ENCODE measurements around the gene NDUFB7.
"Not testable (repeated sequence)": the region's sequence is repeated elsewhere in the genome, so short reads cannot be mapped to it uniquely, and the experiment has no call there.

NDUFB7 gene

DNA sequence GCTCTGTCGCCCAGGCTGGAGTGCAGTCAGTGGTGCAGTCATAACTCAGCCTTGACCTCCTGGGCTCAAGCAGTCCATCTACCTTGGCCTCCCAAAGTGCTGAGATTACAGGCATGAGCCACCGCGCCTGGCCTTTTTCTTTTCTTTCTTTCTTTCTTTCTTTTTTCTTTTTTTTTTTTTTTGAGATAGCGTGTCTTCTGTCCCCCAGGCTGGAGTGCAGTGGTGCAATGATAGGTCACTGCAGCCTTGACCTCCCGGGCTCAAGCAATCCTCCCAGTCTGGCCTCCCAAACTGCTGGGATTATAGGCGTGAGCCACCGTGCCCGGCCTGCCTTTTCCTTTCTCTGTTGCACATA is 19.9 kb downstream of the NDUFB7 start:
- not testable (repeated sequence) for DNase-seq

DNA sequence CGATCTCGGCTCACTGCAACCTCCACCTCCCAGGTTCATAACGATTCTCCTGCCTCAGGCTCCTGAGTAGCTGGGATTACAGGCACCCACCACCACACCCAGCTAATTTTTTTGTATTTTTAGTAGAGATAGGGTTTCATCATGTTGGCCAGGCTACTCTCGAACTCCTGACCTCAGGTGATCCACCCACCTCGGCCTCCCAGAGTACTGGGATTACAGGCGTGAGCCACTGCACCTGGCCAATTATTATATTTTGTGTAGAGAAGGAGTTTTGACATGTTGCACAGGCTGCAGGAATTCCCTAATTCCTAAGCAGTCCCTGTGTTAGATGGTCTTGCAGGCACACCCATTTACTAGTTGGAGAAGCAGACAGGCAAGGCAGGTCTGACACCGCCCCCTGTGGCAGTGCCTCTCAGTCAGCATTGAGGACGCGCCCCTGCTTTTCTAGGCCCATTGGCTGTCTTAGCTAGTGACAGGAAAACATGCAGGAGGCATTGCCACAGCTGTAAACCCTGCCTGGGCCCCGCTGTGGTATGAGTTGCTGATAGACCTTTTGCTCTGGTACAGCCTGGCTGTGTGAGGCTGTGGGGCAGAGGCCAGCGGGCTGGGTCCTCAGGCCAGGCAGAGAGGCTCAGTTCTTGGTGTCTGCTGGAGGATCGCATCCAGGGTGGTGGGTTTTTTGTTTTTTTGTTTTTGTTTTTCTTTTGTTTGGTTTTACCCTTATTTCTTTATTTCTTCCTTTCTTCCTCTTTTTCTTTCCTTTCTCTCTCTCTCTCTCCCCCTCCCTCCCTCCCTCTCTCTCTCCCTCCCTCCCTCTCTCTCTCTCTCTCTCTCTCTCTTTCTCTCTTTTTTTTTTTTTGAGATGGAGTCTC is 20.5 kb downstream of the NDUFB7 start:
- peak; percentile 72 for DNase-seq

DNA sequence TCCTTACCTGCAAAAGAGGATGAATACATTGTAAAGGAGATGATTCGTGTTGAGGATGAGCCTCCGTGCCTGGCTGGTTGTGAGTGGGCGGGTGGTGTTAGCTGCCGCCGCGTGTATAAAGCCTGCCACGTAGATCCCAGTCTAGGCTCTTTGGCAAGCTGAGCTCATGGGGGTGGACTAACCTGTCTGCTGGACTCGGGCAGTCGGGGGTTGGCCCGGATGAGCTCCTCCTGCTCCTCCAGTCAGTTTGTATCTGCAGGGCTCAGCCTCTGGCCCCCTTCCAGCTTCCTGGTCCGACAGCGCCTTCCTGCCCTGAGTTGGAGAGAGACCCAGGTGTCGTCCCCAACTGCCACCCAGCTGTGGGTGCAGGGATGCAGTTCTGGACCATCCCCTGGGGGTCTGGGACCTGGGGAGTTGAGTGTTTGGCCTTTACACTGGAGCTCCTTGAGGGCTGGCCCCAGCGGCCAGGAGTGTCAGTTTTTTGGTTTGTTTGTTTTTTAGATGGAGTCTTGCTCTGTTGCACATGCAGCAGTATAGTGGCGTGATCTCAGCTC is 21.6 kb downstream of the NDUFB7 start:
- no peak for DNase-seq

DNA sequence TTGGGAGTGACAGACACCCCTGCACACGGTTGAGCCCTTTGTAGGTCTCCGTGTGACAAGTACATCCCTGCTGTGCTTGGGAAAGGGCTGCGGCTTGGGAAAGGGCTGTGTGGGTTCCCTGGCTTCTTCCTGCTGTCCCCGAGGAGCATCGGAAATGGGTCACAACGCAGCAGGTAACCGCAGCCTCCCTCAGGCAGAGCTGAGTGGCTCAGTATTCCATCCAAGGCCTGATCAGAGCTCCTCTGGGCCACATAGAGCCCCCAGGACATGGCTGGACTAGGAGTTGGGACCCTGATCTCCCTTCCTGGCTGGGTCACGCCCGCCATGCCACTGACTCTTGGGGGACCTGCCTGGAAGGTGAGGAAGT is 26.2 kb downstream of the NDUFB7 start:
- DNase-seq, result no peak

DNA sequence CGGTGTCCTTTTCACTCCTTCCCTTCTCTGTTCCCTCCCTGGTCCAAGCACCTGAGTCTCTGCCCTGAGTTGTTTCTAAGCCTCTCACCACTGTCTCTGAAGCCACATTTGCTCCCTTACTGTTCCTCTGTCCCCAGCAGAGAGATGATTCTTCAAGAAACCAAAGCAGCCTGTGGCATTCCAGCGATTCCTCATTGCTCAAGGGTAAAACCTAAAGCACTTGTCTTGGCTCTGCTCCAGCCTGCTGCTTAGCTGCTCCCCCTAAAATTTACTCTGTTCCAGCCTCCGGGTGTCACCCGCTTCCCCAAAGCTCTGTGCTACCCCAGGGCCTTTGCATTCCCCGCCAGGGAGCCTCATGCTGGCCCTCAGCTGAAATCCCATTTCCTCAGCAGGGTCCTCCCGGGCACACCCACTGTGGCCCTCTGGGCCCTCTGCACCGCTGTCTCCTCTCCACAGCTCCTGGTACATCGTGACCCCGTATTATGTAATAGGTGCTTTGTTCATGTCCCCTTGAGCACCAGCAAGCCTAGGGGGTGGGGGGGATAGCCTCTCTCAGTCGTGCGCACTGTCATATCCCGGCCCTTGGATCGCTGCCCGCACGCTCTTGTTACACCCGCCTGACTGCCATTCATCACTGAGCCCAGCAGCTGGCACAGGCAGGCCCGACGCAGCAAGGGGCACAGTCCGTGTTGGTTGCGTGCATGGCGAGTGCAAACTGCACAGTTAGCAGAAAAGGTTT is 26.7 kb downstream of the NDUFB7 start:
- DNase-seq, result peak; percentile 74

DNA sequence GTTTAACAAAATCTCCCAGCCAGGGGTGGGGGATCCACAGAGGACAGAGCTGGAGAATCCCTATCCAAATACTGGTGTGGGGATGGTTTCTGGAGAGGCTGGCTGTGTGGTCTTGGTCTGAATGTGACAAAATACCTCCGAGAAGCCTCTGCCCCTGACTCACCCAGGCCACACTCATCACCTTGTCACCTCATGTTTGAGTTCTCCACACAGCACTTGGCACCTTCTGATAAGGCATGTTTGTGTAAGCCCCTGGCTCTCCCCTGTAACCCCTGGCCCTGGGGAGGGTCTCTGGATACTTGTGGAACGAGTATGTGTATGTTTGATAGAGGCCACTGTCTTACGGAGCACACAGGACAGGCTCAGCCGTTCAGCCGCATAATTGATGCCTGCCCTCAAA is 27.8 kb downstream of the NDUFB7 start:
- DNase-seq, result no peak

DNA sequence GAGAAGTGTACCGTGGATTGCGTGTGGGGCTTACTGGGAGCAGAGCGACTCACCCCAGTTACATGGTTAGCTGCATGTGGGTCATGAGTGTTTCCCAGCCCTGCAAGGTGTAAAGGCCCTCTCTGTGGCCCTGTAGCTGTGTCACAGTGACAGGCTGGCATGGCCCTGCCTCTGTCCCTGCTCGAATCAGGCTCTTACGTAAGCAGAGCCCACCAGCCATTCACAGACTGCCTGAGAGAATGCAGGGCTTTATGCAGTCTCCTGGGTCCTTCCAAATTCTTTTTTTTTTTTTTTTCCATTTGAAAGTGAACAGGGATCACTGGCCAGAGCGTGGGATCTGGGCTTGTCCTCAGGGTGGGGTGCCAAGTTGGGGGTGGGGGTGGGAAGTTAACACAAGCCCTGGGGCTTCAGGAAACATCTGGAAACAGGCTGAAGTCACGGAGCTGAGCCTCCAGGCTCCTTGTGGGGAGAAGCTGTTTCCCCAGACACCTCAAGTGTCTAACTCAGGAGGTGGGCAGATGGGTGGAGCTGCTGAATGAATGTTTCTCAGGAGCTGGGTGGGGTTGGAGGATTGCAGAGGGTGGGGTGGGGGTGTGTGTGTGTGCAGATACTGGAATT is 29.0 kb downstream of the NDUFB7 start:
- DNase-seq, result peak; percentile 64

DNA sequence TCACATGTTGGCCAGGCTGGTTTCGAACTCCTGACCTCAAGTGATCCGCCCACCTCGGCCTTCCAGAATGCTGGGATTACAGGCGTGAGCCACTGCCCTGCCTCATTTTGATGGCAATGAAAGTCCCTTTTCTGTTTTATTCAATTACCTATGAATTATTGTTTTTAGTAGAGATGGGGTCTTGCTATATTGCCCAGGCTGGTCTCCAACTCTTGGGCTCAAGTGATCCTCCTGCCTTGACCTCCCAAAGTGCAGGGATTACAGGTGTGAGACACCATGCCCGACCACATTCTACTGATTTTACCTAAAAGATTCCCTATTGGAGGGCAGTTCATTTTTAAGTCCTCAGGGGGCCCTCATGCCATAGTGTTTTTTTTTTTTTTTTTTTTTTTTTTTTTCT is 29.9 kb downstream of the NDUFB7 start:
- not testable (repeated sequence) for DNase-seq

DNA sequence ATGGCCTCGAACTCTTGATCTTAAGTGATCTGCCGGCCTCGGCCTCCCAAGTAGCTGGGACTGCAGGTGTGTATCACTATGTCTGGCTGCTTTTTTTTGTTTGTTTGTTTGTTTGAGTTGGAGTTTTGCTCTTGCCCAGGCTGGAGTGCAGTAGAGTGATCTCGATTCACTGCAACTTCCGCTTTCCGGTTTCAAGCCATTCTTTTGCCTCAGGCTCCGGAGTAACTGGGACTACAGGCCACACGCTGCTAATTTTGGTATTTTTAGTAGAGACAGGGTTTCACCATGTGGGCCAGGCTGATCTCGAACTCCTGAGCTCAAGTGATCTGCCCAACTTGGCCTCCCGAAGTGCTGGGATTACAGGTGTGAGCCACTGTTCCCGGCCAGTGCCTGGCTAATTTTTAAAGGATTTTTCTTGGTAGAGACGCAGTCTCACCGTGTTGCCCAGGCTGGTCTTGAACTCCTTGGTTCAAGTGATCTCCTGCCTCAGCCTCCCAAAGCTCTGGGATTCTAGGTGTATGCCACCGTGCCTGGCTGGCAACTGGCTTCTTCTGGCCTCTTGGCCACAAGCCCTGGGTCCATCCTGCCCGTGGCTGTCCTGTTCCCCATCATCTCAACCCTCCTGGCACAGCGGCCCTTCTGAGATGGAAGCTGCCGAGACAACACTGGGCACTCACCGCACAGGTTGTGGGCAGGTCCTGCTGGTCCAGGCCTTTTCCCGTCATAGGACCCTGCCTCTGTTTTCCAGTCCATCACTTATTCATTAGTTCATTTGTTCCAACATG is 30.9 kb downstream of the NDUFB7 start:
- DNase-seq, result no peak

DNA sequence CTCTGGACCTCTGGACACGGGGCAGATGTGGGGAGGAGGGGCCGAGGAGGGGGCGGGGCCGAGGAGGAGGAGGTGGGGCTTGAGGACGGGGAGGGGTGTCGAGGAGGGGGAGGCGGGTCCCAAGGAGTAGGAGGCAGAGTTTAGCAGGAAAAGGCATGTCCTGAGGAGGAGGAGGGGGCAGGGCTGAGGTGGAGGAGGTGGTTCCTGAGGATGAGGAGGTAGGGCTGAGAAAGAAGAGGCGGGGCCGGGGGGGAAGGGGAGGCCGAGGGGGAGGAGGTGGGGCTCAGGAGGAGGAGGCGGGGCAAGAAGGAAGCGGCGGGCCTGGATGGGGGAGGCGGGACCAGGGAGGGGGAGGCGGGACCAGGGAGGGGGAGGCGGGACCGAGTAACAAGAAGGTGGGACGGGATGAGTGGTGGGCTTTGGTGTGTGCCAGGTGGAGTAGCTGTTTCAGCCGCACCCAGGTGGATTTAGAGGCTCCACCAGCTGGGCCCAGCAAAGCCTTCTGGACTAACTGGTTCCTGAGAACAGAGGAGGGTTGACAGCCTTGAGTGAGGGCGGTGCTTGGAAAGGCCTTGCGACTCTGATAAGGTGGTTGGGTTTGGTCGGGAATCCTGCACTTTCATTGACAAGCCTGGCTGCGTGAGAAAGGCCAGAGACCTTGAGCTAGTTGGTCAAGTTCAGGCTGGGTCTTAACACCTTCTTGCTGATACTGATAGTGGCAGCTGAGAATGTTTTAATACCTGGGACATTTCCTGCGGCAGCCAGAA is 34.8 kb downstream of the NDUFB7 start:
- DNase-seq, result peak; percentile 68

DNA sequence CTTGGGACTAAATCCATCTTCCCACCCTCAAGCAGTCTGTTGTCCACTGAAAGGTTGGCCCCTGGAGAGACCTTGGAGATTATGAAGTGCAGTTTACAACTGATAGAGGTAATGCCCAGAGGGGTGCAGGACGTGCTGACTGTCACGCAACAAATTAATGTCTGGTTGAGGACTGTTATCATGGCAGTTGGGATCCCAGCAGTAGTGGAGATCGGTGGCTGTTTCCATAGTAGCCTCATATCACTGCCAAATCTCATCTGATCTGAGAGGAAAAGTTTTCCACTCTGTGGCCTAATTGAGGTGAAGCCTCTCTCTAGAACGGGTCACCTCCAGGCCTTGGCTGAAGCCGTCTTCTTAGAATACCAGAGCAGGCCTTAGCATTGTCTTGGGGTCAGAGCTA is 38.4 kb downstream of the NDUFB7 start:
- no peak for DNase-seq

DNA sequence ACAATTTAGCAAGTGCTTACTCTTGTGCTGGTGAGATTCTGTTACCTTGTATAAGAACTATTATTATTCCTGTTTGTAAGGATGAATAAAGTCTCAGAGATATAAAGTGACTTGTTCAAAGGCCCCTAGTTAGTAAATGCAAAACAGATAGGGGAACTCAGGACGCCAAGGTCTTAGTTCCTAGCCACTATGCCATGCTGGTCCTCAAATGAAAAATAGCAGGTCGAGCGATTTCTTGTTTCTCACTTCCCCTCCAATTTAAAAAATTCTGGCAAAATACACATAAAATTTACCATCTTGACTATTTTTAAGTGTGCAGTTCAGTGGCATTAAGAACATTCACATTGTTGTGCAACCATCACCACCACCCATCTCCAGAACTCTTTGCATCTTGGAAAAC is 41.4 kb downstream of the NDUFB7 start:
- DNase-seq, result no peak

DNA sequence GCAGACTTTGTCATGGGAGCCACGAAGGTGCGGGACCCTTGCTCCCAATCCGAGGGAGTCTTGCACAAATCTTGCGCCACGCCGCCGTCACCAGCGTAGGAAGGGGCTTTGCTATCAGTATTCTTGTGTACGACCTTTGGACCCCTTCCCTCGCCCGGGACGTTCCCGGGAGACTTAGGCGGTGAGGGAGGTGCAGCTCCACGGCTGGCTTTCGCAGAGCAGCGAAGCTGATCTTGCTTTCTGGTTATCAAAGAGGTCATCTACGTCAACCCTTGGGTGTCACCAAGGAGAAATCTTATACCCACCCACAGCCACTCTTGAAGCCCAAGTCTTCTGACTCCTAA is 41.9 kb downstream of the NDUFB7 start:
- no peak for DNase-seq

DNA sequence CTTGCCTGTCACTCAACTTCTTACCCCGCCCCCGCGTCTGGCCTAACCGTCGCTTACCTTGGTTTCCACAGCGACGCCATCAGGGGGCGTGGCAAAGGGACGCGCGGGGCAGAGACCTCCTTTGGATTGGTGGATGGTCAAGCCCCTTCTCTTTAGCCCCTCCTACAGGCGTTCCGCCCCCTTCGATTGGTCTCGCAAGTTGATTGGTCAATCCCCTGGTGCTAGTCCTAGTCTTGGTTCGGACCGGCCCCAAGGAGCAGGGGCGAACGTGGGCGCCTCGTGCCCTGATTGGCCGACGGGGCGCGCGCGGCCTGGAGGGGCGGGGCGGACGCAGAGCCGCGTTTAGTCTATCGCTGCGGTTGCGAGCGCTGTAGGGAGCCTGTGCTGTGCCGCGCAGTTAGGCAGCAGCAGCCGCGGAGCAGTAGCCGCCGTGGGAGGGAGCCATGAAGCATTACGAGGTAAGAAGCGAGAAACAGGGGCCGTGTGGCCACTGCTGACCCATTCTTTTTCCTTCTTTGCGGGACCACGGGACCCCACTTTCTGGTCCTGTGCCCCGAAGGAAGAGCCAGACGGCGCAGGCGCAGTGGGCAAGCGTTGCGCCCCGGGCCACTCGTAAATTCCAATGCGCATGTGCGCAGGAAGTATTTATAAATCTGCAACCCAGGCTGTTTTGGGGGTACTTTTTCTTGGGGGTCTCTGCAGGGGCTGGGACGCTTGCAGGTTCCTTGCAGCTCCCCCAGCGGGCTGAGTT is 42.4 kb downstream of the NDUFB7 start, which contains the start of gene TECR:
Gene TECR, plus strand, starts transcription at position 341 of the 751 bp plus-strand sequence. Its CDS starts 103 bp downstream, at position 444.
- peak; percentile 100 for DNase-seq

DNA sequence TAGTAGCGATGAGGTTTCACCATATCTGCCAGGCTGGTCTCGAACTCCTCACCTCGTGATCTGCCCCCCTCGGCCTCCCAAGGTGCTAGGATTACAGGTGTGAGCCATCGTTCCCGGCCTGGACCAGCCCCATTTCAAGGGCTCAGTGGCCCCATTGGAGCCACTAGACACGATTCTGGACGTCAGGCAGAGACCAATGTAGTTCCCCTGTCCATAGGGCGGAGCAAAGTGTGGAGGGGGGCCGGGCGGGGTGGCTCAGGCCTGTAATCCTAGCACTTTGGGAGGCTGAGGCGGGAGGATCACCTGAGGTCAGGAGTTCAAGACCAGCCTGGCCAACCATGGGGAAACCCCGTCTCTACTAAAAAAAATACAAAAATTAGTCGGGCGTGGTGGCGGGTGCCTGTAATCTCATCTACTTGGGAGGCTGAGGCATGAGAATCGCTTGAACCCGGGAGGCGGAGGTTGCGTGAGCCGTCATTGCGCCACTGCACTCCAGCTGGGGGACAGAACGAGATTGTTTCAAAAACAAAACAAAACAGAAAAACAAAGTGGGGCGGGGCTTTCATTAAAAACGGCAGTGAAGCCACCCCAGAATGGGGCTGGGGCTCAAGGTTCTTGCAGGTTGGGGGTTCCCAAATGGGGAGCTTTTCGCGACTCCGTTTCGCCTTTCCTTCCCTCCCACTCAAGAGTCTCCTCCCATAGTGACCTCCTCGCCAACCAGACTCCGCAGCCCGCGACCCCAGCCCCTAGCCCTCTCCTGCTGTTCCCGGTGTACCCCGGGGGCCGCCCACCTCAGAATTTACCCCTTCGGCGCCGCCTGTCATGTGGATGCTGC is 43.2 kb downstream of the NDUFB7 start:
- no peak for DNase-seq

DNA sequence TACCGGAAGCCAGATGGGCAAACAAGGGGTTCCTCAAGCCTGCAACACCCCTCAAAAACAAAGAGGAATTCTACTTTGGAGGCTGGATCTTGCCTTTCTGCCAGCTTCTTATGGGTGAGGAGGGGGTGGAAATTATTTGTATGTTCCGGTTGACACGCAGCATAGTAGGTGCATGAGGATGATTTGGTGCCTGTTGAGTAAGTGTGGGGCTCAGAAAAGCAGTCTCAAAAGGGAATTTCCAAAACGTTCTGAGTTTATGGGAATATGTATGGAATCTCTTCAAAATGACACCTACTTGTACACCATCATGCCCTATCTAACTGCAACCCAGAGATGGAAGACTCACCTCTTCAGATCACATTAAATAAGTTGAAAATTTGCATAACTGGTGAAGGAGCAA is 45.4 kb downstream of the NDUFB7 start:
- DNase-seq, result no peak

DNA sequence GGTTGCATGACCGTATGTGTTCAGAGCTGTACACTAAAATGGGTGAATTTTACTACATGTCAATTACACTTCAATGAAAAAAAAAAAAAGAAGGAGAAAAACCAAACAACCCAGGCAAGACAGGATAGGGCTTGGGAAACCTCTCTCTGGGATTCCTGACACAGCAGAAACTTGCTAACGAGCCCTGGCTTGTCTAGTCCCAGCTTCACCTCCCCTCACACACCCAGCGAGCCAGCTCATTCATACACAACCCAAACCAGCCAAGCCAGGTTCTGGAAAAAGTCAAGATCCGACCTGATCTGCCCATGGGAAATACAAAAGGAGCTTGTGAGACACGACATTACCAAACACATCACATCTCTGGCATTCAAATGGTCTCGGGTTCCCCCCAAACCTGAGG is 46.1 kb downstream of the NDUFB7 start:
- no peak for DNase-seq

DNA sequence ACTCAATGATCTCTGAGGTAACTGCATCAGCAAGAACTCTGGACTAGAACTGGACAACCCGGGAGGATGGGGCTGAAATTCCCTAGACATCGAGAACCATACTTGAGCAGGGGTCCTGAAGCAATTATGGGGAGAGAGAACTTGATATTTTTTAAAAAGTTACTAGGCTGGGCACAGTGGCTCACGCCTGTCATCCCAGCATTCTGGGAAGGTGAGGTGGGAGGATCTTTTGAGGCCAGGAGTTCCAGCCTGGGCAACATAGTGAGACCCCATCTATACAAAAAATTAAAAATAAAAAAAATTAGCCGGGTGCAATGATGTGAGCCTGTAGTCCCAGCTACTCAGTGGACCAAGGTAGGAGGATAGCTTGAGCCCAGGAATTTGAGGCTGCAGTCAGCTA is 51.3 kb downstream of the NDUFB7 start:
- DNase-seq, result no peak

DNA sequence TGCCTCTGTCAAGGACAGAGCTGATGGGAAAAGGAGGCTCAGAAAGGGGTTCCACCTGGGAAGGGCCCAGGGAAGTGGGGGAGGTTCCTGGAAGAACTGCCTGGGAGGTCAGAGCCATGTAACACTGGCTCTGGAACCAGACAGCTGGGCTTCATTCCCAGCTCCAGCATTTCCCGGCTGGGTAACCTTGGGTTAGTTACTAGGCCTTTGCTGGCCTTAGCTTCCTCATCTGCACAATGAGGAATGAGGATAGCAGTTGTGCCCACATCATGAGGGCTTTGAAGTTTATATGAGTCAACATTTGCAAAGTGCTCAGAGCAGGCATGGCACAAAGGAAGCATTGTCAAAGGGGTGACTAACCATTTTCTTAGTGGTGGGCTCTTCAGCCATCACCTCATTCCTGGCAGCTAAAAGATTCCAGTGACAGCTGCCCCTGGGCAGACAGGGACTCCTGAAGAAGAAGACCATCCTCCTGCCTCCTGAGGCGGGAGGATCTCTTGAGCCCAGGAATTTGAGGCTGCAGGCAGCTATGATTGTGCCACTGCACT is 51.9 kb downstream of the NDUFB7 start:
- DNase-seq, result no peak
